Heart left ventricle (tissue), 13 donors: ENCODE results near the gene APH1B.

Experiments
- CTCF ChIP-seq, 12 donors: fragments of 200-600 bp; sonication (generic) in 4 of 12; IDR thresholded peaks; one replicate each; pipeline versions ENCODE4 v1.5.0 to v1.8.0; 2018 to 2022; ENCODE audit warnings: antibody characterized with exemption in 12 of 12, mild to moderate bottlenecking in 5 of 12
- POLR2A ChIP-seq, 2 donors: fragments of 450-650 bp; IDR thresholded peaks; one replicate each; pipeline ENCODE4 v1.6.1; 2017; ENCODE audit warnings: antibody characterized with exemption in 2 of 2, mild to moderate bottlenecking in 2 of 2, moderate library complexity in 2 of 2
- donor health status: ischemic (EF 13 %, LVEDD 7.1; RV severe dilation, severe dysfunction).
- donor health status: DM: no; HTN: yes; CAD: no.
- donor health status: DM: no; HTN: no; CAD: no.
- donor health status: ischemic (EF 25% LVEDD 6.9; RV normal size, moderate dysfunction).
- donor health status: ischemic (EF 25% LVEDD 5.7; RV mildly dilated, moderate dysfunction).
- donor health status: ischemic (EF 35%, LVEDD 5.7; RV mildly dilated, moderate dysfunction).
- donor health status: nonischemic (EF 11% LVEDD 7.7; RV severe dilation, severe dysfunction).
- donor health status: DM: yes; HTN: yes; CAD: no.
- donor health status: PGD.
- donor health status: ischemic (EF 29% LVEDD 5.4; RV normal size, mild dysfunction).
- donor health status: nonischemic (EF 23%, LVEDD 6.1; RV moderate dilation, normal function).

- no peak for TF ChIP-seq CTCF (IDR thresholded peaks at IDR 0.05)
- TF ChIP-seq POLR2A (IDR thresholded peaks at IDR 0.05), result no peak
These were observed 25.1 kb upstream of the APH1B start for GRCh38 chr15:63252292-63252691.
